Middle frontal gyrus (tissue), 1 donor: ENCODE results near the gene CYP4F8.
"Not testable (repeated sequence)": the region's sequence is repeated elsewhere in the genome, so short reads cannot be mapped to it uniquely, and the experiment has no call there.

Experiments used
- DNase-seq: peaks from one replicate; pipeline ENCODE4 v3.0.0-alpha.2; 2015; ENCODE audit warnings: low spot score; ENCODE audit errors: extremely low spot score

CYP4F8 gene

DNA sequence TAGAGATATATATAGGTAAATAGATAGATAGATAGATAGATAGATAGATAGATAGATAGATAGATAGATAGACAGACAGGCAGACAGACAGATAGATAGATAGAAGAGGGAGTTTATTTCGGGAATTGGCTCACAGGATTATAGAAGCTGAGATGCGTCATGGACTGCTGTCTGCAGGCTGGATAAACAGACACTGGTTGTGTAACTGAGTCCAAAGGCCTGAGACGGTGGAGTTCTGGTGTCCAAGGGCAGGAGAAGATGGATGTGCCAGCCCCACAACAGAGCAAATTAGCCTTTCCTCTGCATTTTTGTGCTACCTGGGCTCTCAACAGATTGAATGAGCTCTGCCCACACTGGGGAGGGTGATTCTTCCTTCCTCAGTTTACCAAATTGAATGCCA is 28.4 kb downstream of the CYP4F8 start:
- no peak for DNase-seq

DNA sequence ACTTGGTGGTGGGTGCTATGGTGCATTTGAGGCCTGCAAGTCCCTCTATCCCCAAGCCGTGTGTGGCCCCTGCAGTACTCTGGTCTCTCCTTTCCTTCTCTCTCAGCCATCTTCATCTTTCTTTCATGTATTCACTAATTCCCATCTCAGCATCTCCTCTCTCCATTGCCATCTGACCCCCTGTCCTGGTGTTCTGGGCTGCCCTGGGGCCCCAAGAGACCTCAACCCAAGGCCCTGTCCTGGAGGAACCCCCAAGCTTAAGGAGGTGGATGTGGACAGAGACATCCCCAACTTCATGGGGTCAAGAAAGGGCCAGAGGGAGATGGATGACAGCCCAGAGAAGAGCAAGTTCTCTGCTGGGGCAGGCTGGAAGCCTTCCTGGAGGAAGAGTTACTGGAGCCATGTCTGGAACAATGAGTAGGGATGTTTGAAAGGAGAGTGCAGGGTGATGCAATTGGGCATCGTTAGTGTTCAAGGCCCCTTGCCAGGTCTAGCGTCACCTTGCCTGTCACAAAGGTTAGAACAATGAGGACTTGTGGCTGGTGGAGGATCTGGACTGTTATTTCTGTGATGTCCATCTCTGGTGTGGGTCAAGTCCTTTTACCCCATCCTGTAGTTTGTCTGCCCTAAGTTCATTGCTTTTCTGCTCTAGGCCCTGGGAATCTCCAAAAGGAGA is 29.2 kb downstream of the CYP4F8 start:
- no peak for DNase-seq

GRCh38 chr19:15644816-15645215 is 29.8 kb downstream of the CYP4F8 start:
- DNase-seq: no peak

DNA sequence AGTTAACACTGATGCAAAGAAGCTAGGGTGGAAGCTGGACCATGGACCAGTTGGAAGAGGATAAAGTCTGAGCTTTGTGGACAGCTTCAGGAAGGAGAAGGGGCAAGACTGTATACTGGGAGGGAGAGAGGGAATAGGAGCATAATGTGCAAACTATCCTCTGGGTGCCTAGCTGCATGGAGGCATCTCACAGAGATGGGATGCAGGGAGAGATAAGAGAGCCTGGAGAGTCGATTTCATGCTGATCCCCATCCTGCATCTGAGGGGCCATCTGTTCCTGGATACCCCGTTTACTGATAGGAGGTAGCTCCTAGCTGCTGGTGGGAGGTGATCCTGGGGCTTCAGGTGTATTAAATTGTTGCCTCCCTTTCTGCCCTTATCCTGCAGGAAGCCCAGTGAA is 34.5 kb downstream of the CYP4F8 start:
- no peak for DNase-seq

- DNase-seq: not testable (repeated sequence)
Observed at GRCh38 chr19:15650123-15650522, 35.1 kb downstream of the CYP4F8 start.

DNA sequence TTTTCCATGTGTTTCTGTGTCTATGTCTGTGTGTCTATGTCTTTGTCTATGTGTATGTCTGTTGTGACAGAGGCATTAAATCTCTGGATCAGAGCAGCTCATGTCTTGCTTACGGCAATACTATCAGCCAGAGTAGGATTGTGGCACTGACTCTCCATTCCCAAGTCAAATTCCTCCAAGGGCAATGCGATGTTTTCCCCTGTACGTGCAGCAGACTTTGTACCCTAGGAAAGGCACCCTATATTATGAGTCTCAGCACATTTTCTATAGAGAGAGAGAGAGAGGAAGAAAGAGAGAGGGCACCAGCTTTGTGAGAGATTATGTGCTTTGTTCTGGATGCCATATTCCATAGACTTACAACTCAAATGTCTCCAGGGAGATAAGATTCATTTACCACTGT is 36.8 kb downstream of the CYP4F8 start:
- DNase-seq: no peak

GRCh38 chr19:15652559-15653278 is 37.7 kb downstream of the CYP4F8 start:
- no peak for DNase-seq

DNA sequence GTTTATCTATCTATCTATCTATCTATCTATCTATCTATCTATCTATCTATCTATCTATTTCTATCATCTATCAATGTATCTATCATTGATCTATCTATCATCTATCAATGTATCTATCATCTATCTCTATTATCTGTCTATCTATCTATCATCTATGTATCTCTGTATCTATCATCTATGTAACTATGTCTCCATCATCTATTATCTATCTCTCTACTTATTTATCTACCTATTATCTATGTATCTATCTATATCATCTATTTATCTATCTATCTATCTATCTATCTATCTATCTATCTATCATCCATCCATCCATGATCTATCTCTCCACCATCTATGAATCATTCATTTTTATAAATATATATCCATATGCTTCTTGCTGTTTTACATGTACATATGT is 41.4 kb downstream of the CYP4F8 start:
- no peak for DNase-seq

DNA sequence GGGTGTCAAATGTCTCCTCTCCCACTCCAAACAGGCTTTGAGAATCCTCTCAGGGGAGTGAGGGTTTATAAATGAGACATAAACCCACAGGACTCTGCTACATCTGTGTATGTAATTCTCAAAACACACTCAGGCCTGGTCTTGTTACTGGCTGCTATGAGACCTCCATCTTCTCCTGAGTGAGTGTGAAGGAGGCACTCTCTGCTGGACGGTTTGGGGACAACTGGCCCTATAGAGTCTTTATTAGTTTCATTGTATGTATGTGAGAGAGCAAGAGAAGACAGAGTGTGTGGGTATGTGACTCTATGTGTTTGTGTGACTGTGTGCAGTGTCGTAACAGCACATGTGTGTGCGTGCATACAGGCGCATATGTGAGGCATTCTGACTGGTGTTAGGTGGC is 48.2 kb downstream of the CYP4F8 start:
- no peak for DNase-seq

DNA sequence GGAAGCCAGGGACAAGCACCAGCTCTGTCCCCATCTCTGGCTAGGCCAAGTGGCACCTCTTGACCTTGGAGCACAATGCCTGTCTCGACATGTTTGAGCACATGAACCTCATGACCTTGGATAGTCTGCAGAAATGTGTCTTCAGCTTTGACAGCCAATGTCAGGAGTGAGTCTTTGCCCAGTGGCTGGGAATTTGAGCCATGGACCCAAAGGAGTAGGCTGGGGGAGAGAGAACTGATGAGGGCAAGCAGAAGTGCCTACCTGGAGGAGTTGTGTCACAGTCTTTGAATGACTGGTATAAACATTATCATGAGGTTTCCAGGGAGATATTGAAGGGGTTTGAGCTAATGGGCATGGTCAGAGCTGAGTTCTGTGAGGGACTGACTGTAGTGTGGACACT is 51.2 kb downstream of the CYP4F8 start:
- no peak for DNase-seq

GRCh38 chr19:15666883-15667282 is 51.9 kb downstream of the CYP4F8 start:
- no peak for DNase-seq

DNA sequence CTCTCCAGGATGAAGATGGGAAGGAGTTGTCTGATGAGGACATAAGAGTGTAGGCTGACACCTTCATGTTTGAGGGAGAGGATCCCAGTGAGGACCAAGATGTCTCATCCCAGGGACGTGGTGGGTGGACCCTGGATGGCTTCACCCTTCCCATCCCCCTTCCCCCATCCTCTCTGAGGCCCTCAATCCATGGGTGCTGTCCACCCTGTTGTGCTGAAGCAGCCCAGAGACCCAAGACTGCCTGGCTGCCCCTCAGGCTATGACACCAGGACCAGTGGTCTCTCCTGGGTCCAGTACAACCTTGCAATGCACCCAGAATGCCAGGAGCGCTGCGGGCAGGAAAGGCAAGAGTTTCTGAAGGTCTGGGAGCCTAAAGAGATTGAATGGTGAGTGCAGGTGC is 54.4 kb downstream of the CYP4F8 start:
- no peak for DNase-seq

DNA sequence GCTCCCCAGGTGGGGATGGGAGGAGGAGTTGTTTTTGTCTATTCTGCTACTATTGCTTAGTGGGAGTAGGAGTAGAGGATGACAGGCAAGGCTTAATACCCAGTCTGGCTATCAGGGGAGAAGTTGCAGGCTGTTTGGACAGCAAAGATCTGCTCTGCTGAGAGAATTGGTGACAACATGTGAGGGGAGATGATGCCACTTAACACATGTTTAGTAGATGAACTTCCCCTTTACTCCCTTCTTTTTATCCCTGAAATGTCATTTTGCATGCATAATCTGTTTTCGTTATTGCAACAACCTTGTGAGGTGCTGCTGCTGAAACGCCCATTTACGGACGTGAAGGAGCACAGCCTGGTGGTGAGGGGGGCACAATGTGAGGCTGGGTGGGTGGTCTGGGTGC is 54.9 kb downstream of the CYP4F8 start:
- no peak for DNase-seq

GRCh38 chr19:15671237-15671821 is 56.3 kb downstream of the CYP4F8 start:
- no peak for DNase-seq

GRCh38 chr19:15671891-15672579 is 57.0 kb downstream of the CYP4F8 start:
- DNase-seq: no peak

DNA sequence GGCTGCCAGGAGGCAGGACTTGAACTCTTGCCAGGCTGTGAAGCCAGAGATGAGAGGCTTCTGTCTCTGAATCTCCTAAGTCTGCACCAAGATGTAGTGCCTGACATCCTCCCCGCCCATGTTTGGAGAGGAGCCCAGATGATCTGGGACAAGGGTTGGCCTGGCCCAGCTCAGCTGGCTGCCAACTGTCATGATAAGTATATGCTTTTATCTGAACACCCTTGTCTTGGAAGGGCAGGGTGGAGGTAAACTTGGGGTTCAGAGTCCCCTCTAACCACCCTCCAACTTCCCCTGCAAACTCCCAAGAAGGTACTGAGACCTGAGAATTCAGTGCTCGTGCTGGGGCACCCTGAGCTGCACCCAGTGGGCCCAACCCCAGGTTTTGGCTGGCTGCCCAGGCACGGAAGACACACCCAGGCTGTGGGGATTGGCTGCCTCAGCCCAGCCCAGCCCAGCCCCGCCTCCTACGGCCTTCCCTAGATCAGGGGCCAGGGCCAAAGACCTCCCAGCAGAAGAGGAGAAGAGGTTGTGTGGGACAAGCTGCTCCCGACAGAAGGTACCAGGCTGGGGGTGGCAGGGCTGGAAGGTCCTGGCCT is 57.7 kb downstream of the CYP4F8 start, which contains the start of gene CYP4F12:
TSS of gene CYP4F12 (plus strand) at position 508 of the 596 bp plus-strand sequence. CDS start 443 bp downstream, outside the sequence.
- no peak for DNase-seq

DNA sequence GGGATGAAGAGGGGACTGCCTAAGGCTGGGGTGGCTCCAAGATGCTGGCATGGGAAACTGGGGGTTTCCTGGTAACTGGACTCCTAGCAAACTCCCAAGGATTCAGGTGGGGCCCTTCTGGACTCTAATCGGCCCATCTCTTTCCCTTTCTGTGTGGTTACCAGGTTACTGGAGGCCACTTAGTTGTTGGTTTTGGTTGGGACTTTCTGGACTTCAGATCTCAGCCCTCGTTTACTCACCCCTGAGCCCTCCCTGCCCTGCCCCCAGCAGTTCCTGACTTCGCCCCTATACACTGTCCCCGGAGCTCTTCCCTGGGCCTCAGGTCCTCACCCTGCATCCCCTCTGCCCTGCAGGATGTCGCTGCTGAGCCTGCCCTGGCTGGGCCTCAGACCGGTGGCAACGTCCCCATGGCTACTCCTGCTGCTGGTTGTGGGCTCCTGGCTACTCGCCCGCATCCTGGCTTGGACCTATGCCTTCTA is 58.2 kb downstream of the CYP4F8 start:
- no peak for DNase-seq

DNA sequence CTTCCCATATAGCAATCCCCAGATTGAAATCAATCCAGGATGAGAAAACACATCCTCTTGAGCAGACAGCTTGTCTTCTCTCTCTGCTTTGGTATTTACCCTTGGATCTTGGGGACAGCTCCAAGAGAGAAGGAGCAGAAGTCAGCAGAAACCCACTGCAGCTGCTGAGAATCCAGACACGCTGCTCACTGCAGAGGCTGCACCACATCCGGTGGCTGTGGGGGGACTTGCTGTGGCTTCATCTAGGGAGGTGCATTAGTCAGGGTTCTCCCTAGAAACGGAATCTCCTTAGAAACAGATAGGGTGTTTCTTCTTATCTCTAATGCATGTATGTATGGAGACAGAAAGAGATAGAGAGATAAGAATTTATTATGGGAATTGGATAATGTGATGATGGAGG is 60.5 kb downstream of the CYP4F8 start:
- no peak for DNase-seq

DNA sequence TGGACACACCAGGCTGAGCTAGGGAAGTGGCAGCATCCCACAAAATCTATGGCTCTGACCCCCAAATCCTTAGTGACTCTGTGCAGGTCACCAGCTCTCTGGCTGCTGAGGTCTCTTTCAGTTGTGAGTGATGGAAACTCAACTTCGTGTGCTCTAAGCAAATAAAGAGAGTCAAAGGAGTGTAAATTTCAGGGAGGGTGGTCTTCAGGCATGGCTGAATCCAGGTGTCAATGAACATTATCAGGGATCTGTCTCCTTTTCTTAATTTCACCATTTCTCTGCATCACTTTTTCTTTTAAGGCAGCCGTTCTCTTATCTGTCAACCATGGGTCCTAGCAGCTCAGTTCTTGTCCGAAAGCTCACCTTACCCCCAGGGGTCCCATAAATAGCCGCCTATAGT is 64.1 kb downstream of the CYP4F8 start:
- DNase-seq: no peak

DNA sequence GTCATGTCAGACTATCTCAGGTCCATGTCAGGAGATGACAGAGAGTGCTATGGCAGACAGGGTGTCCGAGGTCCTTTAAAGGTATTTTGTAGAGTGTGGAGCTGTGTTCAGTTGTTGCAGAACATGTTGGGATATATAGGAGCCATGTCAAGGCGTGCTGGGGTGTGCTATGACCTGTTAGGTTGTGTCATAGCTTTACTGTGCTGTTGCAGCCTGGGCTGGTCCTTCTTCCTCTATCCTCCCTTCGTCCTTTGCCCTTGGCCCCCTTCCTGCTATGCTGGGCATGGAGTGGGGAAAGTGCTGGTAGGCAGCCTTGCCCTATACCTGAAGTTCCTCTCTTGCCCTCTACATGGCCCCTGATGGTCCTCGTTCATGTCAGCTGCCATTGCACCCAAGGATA is 64.8 kb downstream of the CYP4F8 start:
- DNase-seq: not testable (repeated sequence)
